ENCODE measurements around the gene ETFA. TPM values are rescaled to one million over a fixed set of nuclear protein-coding genes. Genes with fewer than 3 reads are reported as not detected.

Gene ETFA
- total RNA-seq, 2 experiments from 2014 or later: 108 to 111 TPM

GRCh38 chr15:76339305-76340197, 28.3 kb upstream of the ETFA start:
- DNase-seq (no peak), ATAC-seq (no peak)
- Mint-ChIP-seq H3K36me3 (ENCODE audit: low read depth) (peaks cover 7% of the 10 kb centered on the region), H3K27ac (no peak overlapping the region), H3K27me3 (ENCODE audit: low read depth) (peaks cover 76% of the 10 kb centered on the region), H3K4me3 (peak overlapping the region; percentile 68), H3K4me1 (ENCODE audit: low read depth) (peaks cover 66% of the 10 kb centered on the region), H3K9me3 (ENCODE audit: insufficient read depth) (no peaks in the 10 kb centered on the region)
- CTCF ChIA-PET: interaction anchor here (1.0 to 2.8 kb wide), 2 partner anchors 14 to 104 kb away, joined by 5 to 9 read pairs; no protein-coding TSS in a partner anchor
- POLR2A ChIA-PET: no interaction called here

- CTCF ChIA-PET: interaction anchor here (2.8 kb wide), 1 partner anchor 104 kb away, joined by 9 read pairs; no protein-coding TSS in a partner anchor
- H3K36me3 Mint-ChIP-seq (ENCODE audit: low read depth): peaks cover 7% of the 10 kb centered on the region
- H3K4me1 Mint-ChIP-seq (ENCODE audit: low read depth): peaks cover 66% of the 10 kb centered on the region
- peak overlapping the region; percentile 11 for H3K27ac Mint-ChIP-seq
- POLR2A ChIA-PET: no interaction called here
- H3K27me3 Mint-ChIP-seq (ENCODE audit: low read depth): peaks cover 73% of the 10 kb centered on the region
- H3K9me3 Mint-ChIP-seq (ENCODE audit: insufficient read depth): no peaks in the 10 kb centered on the region
- ATAC-seq (no peak), DNase-seq (no peak)
- peak overlapping the region; percentile 27 for H3K4me3 Mint-ChIP-seq
These were observed 27.4 kb upstream of the ETFA start for GRCh38 chr15:76338486-76339304.

- CTCF ChIA-PET: interaction anchor here (2.8 kb wide), 1 partner anchor 103 kb away, joined by 9 read pairs; no protein-coding TSS in a partner anchor
- no peak overlapping the region for H3K27ac Mint-ChIP-seq
These were observed 26.6 kb upstream of the ETFA start for GRCh38 chr15:76337696-76338485.

GRCh38 chr15:76337059-76337695, 25.9 kb upstream of the ETFA start:
- H3K4me3 Mint-ChIP-seq: peak overlapping the region; percentile 67
- H3K9me3 Mint-ChIP-seq (ENCODE audit: insufficient read depth): no peaks in the 10 kb centered on the region
- DNase-seq: no peak
- H3K36me3 Mint-ChIP-seq (ENCODE audit: low read depth): peaks cover 7% of the 10 kb centered on the region
- H3K4me1 Mint-ChIP-seq (ENCODE audit: low read depth): peaks cover 58% of the 10 kb centered on the region
- ATAC-seq: no peak
- POLR2A ChIA-PET: interaction anchor here (0.9 to 1.0 kb wide), 2 partner anchors 9 to 12 kb away, joined by 3 read pairs; no protein-coding TSS in a partner anchor
- peaks cover 70% of the 10 kb centered on the region for H3K27me3 Mint-ChIP-seq (ENCODE audit: low read depth)
- CTCF ChIA-PET: no interaction called here
- peak overlapping the region; percentile 58 for H3K27ac Mint-ChIP-seq

More at GRCh38 chr15:76337696-76338485, 26.6 kb upstream of the ETFA start:
- ATAC-seq: no peak
- Mint-ChIP-seq H3K4me3 (peak overlapping the region; percentile 67), H3K9me3 (ENCODE audit: insufficient read depth) (no peaks in the 10 kb centered on the region), H3K4me1 (ENCODE audit: low read depth) (peaks cover 60% of the 10 kb centered on the region), H3K27me3 (ENCODE audit: low read depth) (peaks cover 68% of the 10 kb centered on the region), H3K36me3 (ENCODE audit: low read depth) (peaks cover 7% of the 10 kb centered on the region)
- no peak for DNase-seq
- POLR2A ChIA-PET: interaction anchor here (1.0 kb wide), 1 partner anchor 8 kb away, joined by 3 read pairs; no protein-coding TSS in a partner anchor

- Mint-ChIP-seq H3K27ac (peak within 1 kb of the TSS; percentile 58), H3K27me3 (ENCODE audit: low read depth) (peaks cover 63% of the 10 kb centered on the region), H3K4me3 (peak within 1 kb of the TSS; percentile 67), H3K36me3 (ENCODE audit: low read depth) (peaks cover 7% of the 10 kb centered on the region), H3K4me1 (ENCODE audit: low read depth) (peaks cover 51% of the 10 kb centered on the region), H3K9me3 (ENCODE audit: insufficient read depth) (no peaks in the 10 kb centered on the region)
- ATAC-seq: peak; percentile 46
- ChIA-PET POLR2A (interaction anchor here (0.9 kb wide), 1 partner anchor 13 kb away, joined by 3 read pairs; no protein-coding TSS in a partner anchor), CTCF (interaction anchor here (0.7 kb wide), 1 partner anchor 42 kb away, joined by 3 read pairs; no protein-coding TSS in a partner anchor)
- peak; percentile 77 for DNase-seq
These were observed 25.2 kb upstream of the ETFA start, which contains the start of gene ISL2 for GRCh38 chr15:76336254-76337058. ISL2 (plus strand) TSS chr15:76336773; CDS start chr15:76336884, 111 bp downstream.

GRCh38 chr15:76335307-76336253, 24.3 kb upstream of the ETFA start:
- ChIA-PET CTCF (interaction anchor here (0.7 kb wide), 1 partner anchor 41 kb away, joined by 3 read pairs; no protein-coding TSS in a partner anchor), POLR2A (interaction anchor here (0.6 kb wide), 1 partner anchor 9 kb away, joined by 4 read pairs; no protein-coding TSS in a partner anchor)
- H3K27me3 Mint-ChIP-seq (ENCODE audit: low read depth): peaks cover 58% of the 10 kb centered on the region
- H3K4me3 Mint-ChIP-seq: peak overlapping the region; percentile 67
- ATAC-seq (no peak), DNase-seq (no peak)
- peak overlapping the region; percentile 3 for H3K27ac Mint-ChIP-seq
- peaks cover 45% of the 10 kb centered on the region for H3K4me1 Mint-ChIP-seq (ENCODE audit: low read depth)
- H3K36me3 Mint-ChIP-seq (ENCODE audit: low read depth): peaks cover 7% of the 10 kb centered on the region
- H3K9me3 Mint-ChIP-seq (ENCODE audit: insufficient read depth): no peaks in the 10 kb centered on the region

GRCh38 chr15:76334438-76335306, 23.4 kb upstream of the ETFA start:
- peaks cover 53% of the 10 kb centered on the region for H3K27me3 Mint-ChIP-seq (ENCODE audit: low read depth)
- ChIA-PET CTCF (interaction anchor here (0.7 to 2.6 kb wide), 6 partner anchors 11 to 144 kb away, joined by 3 to 14 read pairs (median 4); no protein-coding TSS in a partner anchor), POLR2A (interaction anchor here (0.6 kb wide), 1 partner anchor 10 kb away, joined by 4 read pairs; no protein-coding TSS in a partner anchor)
- H3K4me1 Mint-ChIP-seq (ENCODE audit: low read depth): peaks cover 37% of the 10 kb centered on the region
- peaks cover 4% of the 10 kb centered on the region for H3K36me3 Mint-ChIP-seq (ENCODE audit: low read depth)
- no peak for DNase-seq
- no peaks in the 10 kb centered on the region for H3K9me3 Mint-ChIP-seq (ENCODE audit: insufficient read depth)
- no peak for ATAC-seq
- no peak overlapping the region for H3K27ac Mint-ChIP-seq
- peak overlapping the region; percentile 67 for H3K4me3 Mint-ChIP-seq

GRCh38 chr15:76333720-76334437, 22.6 kb upstream of the ETFA start:
- ChIA-PET POLR2A (no interaction called here), CTCF (interaction anchor here (0.7 to 2.6 kb wide), 8 partner anchors 10 to 143 kb away, joined by 3 to 14 read pairs (median 4); no protein-coding TSS in a partner anchor)
- Mint-ChIP-seq H3K36me3 (ENCODE audit: low read depth) (peaks cover 4% of the 10 kb centered on the region), H3K4me3 (no peak overlapping the region), H3K27me3 (ENCODE audit: low read depth) (peaks cover 51% of the 10 kb centered on the region), H3K4me1 (ENCODE audit: low read depth) (peaks cover 31% of the 10 kb centered on the region), H3K27ac (no peak overlapping the region), H3K9me3 (ENCODE audit: insufficient read depth) (no peaks in the 10 kb centered on the region)
- DNase-seq (no peak), ATAC-seq (no peak)

Measured in activated CD8-positive, alpha-beta T cell treated with anti-CD3 and anti-CD28 coated beads, Interleukin-2, amount 10 ng/mL, durations not matched to agents 7 days and 5 days (primary cell).